Gastrocnemius medialis (tissue), 4 donors: Measurements from ENCODE around the gene CRTC3. TPM values are rescaled to one million over a fixed set of nuclear protein-coding genes. Genes with fewer than 3 reads are reported as not detected.
"Not testable (repeated sequence)": the region's sequence is repeated elsewhere in the genome, so short reads cannot be mapped to it uniquely, and the experiment has no call there.

Experiments
- ATAC-seq, 2 donors: fragments of 150-250 bp; one replicate each; pipeline ENCODE4 v1.9.1; 2016
- DNase-seq, 2 donors: peaks; one replicate each; pipeline ENCODE4 v3.0.0-alpha.2; 2019
- H3K27ac ChIP-seq, 4 donors: fragments of 200-600 bp; sonication (generic); 1 replicate in 1 of 4; 2 replicates in 3 of 4; pipeline ENCODE4 v1.5.1; 2016 to 2018; ENCODE audit warnings: mild to moderate bottlenecking in 2 of 4, moderate library complexity in 1 of 4
- H3K27me3 ChIP-seq, 3 donors: fragments of 200-600 bp; sonication (generic) in 2 of 3; 1 replicate in 1 of 3; 2 replicates in 2 of 3; pipeline versions ENCODE4 v1.5.1 to v1.6.0; 2016 to 2019; ENCODE audit warnings: mild to moderate bottlenecking in 1 of 3, moderate library complexity in 1 of 3
- H3K36me3 ChIP-seq, 2 donors: fragments of 200-600 bp; sonication (generic) in 1 of 2; one replicate each; pipeline ENCODE4 v1.5.1; 2017 to 2018
- H3K4me1 ChIP-seq, 2 donors: fragments of 200-600 bp; sonication (generic) in 1 of 2; one replicate each; pipeline ENCODE4 v1.5.1; 2016 to 2017; ENCODE audit warnings: mild to moderate bottlenecking in 2 of 2
- H3K4me3 ChIP-seq, 4 donors: fragments of 200-600 bp; sonication (generic) in 3 of 4; 1 replicate in 1 of 4; 2 replicates in 3 of 4; pipeline ENCODE4 v1.5.1; 2016 to 2019; ENCODE audit warnings: mild to moderate bottlenecking in 2 of 4
- H3K9me3 ChIP-seq, 3 donors: fragments of 200-600 bp; sonication (generic) in 2 of 3; 1 replicate in 1 of 3; 2 replicates in 2 of 3; pipeline ENCODE4 v1.5.1; 2016 to 2019
- CTCF ChIP-seq, 5 experiments: fragments of 450-650 bp in 3 of 5; fragments of 200-600 bp in 2 of 5; sonication (generic) in 2 of 5; IDR thresholded peaks in 4 of 5; conservative IDR thresholded peaks in 1 of 5; 1 replicate in 4 of 5; 2 replicates in 1 of 5; pipeline ENCODE4 v1.5.1; 2016 to 2019; ENCODE audit warnings: antibody characterized with exemption in 5 of 5, mild to moderate bottlenecking in 3 of 5, moderate library complexity in 3 of 5
- POLR2A ChIP-seq, 2 donors: fragments of 450-650 bp; IDR thresholded peaks; one replicate each; pipeline ENCODE4 v1.6.1; 2017; ENCODE audit warnings: antibody characterized with exemption in 2 of 2, mild to moderate bottlenecking in 2 of 2, moderate library complexity in 2 of 2
- in situ Hi-C, 4 donors: fragments of 200-750 bp; cut with MboI; loops; one replicate each; pipeline versions ENCODE4 v1.15.0 to v1.8.0; 2017; ENCODE audit warnings: low sequenced_read_pairs in 4 of 4
- intact Hi-C: fragments of 100-400 bp; cut with DNase I; formaldehyde crosslinking; loops from one replicate; pipeline ENCODE4 v1.15.1; 2023; ENCODE audit warnings: low total_unique reads
- total RNA-seq, 4 donors: library from RNA; depleted of rRNA; stranded (reverse); fragments of >200 nt; gene quantifications; one replicate each; pipeline versions ENCODE4 v1.1.0 to v1.2.3, GENCODE V29; 2016

The CRTC3 gene
- total RNA-seq, 4 donors from 2014 or later: 20.7 to 41.4 (median 30.5) TPM

DNA sequence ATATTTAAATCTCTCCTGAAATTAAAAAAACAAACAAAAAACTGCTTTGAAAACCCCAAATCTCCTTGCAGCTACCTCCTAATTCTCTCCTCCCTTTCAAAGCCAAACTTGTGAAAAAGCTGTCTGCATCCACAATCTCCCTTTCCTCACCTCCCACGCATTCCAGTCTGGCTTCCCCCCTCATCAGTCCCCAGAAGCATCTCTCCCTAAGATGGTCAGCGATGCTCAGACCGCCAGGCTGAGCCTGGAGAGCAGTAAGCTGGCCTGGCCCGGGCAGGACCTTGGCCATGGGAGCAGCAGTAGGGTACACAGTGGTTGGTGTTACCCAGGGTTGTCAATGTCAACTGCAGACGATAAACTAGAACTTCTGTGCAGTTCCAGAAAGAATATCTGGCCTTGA, 154.6 kb downstream of the CRTC3 start:
- no peak for ATAC-seq
- TF ChIP-seq CTCF (IDR thresholded peaks at IDR 0.05 in 4 of 5, conservative IDR thresholded peaks at IDR 0.05 in 1 of 5) (no peak), POLR2A (IDR thresholded peaks at IDR 0.05) (no peak)
- in situ Hi-C loops: no loop called here

GRCh38 chr15:90685591-90686434, 156.1 kb downstream of the CRTC3 start:
- intact Hi-C loops: no loop called here
- H3K27me3 ChIP-seq: no peaks in the 10 kb centered on the region
- no peaks in the 10 kb centered on the region for H3K9me3 ChIP-seq
- H3K36me3 ChIP-seq: no peaks in the 10 kb centered on the region
- ATAC-seq (no peak), DNase-seq (no peak)
- in situ Hi-C loops: no loop called here
- H3K4me1 ChIP-seq: no peaks in the 10 kb centered on the region
- peak overlapping the region in 1 of 4 donors; percentile 16 for H3K27ac ChIP-seq
- no peak for TF ChIP-seq CTCF (IDR thresholded peaks at IDR 0.05 in 4 of 5, conservative IDR thresholded peaks at IDR 0.05 in 1 of 5)
- TF ChIP-seq POLR2A (IDR thresholded peaks at IDR 0.05): no peak
- H3K4me3 ChIP-seq: no peak overlapping the region

More for the DNA sequence above, 154.6 kb downstream of the CRTC3 start:
- no peaks in the 10 kb centered on the region for H3K27me3 ChIP-seq
- H3K27ac ChIP-seq: no peak overlapping the region
- H3K36me3 ChIP-seq: no peaks in the 10 kb centered on the region
- H3K4me1 ChIP-seq: peaks cover 0 to 6% of the 10 kb centered on the region in 2 donors
- intact Hi-C loops: no loop called here
- no peak overlapping the region for H3K4me3 ChIP-seq
- no peak for DNase-seq
- no peaks in the 10 kb centered on the region for H3K9me3 ChIP-seq

- in situ Hi-C loops: no loop called here
Measured at GRCh38 chr15:90686435-90687218, 156.9 kb downstream of the CRTC3 start.

DNA sequence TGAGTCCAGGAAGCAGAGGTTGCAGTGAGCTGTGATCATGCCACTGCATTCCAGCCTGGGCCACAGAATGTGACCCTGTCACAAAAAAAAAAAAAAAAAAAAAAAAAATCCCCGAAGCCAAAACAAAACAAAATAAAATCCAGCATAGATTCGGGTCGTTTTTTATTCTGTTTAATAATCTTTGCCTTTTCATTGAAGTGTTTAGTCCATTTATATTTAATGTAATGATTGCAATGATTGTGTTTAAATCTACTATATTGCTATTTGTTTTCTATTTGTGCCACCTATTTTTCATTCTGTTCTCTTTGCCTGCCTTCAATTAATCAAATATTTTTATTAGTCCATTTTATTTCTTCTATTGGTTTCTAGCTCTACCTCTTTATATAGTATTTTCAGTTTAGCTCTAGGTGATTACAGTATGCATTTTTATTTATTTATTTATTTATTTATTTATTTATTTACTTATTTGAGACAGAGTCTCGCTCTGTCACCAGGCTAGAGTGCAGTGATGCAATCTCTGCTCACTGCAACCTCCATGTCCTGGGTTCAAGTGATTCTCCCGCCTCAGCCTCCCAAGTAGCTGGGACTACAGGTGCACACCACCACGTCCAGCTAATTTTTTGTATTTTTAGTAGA, 159.7 kb downstream of the CRTC3 start:
- H3K4me1 ChIP-seq, H3K27me3 ChIP-seq, in situ Hi-C loops, H3K27ac ChIP-seq, DNase-seq, H3K4me3 ChIP-seq, ATAC-seq, intact Hi-C loops, H3K36me3 ChIP-seq, H3K9me3 ChIP-seq: not testable (repeated sequence)

More at GRCh38 chr15:90686435-90687218, 156.9 kb downstream of the CRTC3 start:
- ATAC-seq: no peak
- no peaks in the 10 kb centered on the region for H3K9me3 ChIP-seq
- intact Hi-C loops: no loop called here
- H3K4me1 ChIP-seq: no peaks in the 10 kb centered on the region
- H3K27me3 ChIP-seq: no peaks in the 10 kb centered on the region
- H3K36me3 ChIP-seq: no peaks in the 10 kb centered on the region
- H3K27ac ChIP-seq: peak overlapping the region in 1 of 4 donors; percentile 16
- no peak overlapping the region for H3K4me3 ChIP-seq
- no peak for DNase-seq
- no peak for TF ChIP-seq CTCF (IDR thresholded peaks at IDR 0.05 in 4 of 5, conservative IDR thresholded peaks at IDR 0.05 in 1 of 5)
- no peak for TF ChIP-seq POLR2A (IDR thresholded peaks at IDR 0.05)
